ENCODE results near the gene GRB10. TPM values are rescaled to one million over a fixed set of nuclear protein-coding genes. Genes with fewer than 3 reads are reported as not detected.

GRB10 gene
- total and polyA plus RNA-seq, 2 experiments from 2014 or later, result 35.0 to 154 TPM

DNA sequence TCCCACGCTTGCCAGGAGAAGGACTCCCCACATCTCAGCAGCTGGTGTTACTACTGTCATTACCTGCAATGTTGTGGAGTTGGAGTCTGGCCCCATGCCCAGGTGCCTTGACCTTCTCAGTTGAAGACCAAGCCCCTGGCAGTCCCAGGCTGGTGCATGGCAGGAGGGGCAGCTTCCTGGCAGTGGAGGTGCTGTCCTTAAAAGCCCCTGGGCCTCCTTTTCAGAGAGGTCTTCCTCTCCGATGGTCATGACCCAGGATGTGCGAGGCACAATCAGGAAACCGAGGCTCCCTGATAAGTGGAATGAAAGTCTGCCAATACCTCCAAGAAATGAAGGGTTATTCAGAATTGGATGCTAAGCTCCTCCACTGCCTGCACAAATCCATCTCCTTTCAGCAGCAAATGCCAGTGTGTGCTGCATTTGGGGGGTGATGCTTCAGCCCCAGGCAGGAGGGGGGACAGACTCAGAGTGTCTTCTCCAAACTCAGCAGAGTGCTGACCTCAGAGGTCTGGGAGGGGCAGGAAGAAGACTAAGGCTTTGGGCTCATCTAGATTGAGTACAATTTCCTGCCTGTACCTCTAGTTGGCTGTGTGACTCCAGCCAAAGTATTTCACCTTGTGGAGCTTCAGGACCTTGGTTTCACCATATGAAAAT is 120.5 kb downstream of the GRB10 start:
- peaks cover 6% of the 10 kb centered on the region for H3K4me1 Mint-ChIP-seq
- H4K20me1 ChIP-seq (replicated peaks; ENCODE audit: insufficient read depth), result peaks cover 11% of the 10 kb centered on the region; the same call in 1 of the 2 replicates
- no peak overlapping the region for H3K27ac Mint-ChIP-seq
- H3K27ac ChIP-seq (ENCODE audit: low read depth), result no peak overlapping the region
- no peaks in the 10 kb centered on the region for H3K9me3 Mint-ChIP-seq
- no peaks in the 10 kb centered on the region for H3K4me1 ChIP-seq (ENCODE audit: insufficient read depth)
- ATAC-seq (no peak), DNase-seq (ENCODE audit: low spot score) (no peak)
- H3K36me3 Mint-ChIP-seq (ENCODE audit: low read depth), result peaks cover 33% of the 10 kb centered on the region
- H3K4me2 ChIP-seq, result no peak overlapping the region
- no peaks in the 10 kb centered on the region for H3K9me2 ChIP-seq (ENCODE audit: insufficient read depth)
- no peaks in the 10 kb centered on the region for H3K27me3 ChIP-seq (ENCODE audit: insufficient read depth)
- no peaks in the 10 kb centered on the region for H3F3A ChIP-seq (replicated peaks; ENCODE audit: low read depth)
- H3K27me3 Mint-ChIP-seq (ENCODE audit: insufficient read depth, low read depth, poor library complexity), result peaks cover 8% of the 10 kb centered on the region
- H3K4me3 Mint-ChIP-seq, result no peak overlapping the region
- TF ChIP-seq ETS1 (IDR thresholded peaks at IDR 0.05) (no peak), CREB1 (CRISPR knock-in tag; IDR thresholded peaks at IDR 0.05; ENCODE audit: low read depth) (no peak), EZH2 (IDR thresholded peaks at IDR 0.05; ENCODE audit: low read depth, unreplicated experiment) (no peak), JUNB (IDR thresholded peaks at IDR 0.05; ENCODE audit: unreplicated experiment) (no peak), ZNF331 (CRISPR knock-in tag; IDR thresholded peaks at IDR 0.05; ENCODE audit: low read depth) (no peak), EZH2phosphoT487 (IDR thresholded peaks at IDR 0.05; ENCODE audit: unreplicated experiment) (no peak), NANOG (IDR thresholded peaks at IDR 0.05; ENCODE audit: borderline replicate concordance) (no peak), STAT1 (IDR thresholded peaks at IDR 0.05; ENCODE audit: unreplicated experiment) (no peak), POLR2AphosphoS5 (IDR thresholded peaks at IDR 0.05; ENCODE audit: low read depth) (no peak), ZNF114 (CRISPR knock-in tag; IDR thresholded peaks at IDR 0.05) (no peak)
- TF ChIP-seq, protein P1, sequence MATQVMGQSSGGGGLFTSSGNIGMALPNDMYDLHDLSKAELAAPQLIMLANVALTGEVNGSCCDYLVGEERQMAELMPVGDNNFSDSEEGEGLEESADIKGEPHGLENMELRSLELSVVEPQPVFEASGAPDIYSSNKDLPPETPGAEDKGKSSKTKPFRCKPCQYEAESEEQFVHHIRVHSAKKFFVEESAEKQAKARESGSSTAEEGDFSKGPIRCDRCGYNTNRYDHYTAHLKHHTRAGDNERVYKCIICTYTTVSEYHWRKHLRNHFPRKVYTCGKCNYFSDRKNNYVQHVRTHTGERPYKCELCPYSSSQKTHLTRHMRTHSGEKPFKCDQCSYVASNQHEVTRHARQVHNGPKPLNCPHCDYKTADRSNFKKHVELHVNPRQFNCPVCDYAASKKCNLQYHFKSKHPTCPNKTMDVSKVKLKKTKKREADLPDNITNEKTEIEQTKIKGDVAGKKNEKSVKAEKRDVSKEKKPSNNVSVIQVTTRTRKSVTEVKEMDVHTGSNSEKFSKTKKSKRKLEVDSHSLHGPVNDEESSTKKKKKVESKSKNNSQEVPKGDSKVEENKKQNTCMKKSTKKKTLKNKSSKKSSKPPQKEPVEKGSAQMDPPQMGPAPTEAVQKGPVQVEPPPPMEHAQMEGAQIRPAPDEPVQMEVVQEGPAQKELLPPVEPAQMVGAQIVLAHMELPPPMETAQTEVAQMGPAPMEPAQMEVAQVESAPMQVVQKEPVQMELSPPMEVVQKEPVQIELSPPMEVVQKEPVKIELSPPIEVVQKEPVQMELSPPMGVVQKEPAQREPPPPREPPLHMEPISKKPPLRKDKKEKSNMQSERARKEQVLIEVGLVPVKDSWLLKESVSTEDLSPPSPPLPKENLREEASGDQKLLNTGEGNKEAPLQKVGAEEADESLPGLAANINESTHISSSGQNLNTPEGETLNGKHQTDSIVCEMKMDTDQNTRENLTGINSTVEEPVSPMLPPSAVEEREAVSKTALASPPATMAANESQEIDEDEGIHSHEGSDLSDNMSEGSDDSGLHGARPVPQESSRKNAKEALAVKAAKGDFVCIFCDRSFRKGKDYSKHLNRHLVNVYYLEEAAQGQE (IDR thresholded peaks at IDR 0.05; ENCODE audit: unreplicated experiment), result no peak
- TF ChIP-seq, protein P2, sequence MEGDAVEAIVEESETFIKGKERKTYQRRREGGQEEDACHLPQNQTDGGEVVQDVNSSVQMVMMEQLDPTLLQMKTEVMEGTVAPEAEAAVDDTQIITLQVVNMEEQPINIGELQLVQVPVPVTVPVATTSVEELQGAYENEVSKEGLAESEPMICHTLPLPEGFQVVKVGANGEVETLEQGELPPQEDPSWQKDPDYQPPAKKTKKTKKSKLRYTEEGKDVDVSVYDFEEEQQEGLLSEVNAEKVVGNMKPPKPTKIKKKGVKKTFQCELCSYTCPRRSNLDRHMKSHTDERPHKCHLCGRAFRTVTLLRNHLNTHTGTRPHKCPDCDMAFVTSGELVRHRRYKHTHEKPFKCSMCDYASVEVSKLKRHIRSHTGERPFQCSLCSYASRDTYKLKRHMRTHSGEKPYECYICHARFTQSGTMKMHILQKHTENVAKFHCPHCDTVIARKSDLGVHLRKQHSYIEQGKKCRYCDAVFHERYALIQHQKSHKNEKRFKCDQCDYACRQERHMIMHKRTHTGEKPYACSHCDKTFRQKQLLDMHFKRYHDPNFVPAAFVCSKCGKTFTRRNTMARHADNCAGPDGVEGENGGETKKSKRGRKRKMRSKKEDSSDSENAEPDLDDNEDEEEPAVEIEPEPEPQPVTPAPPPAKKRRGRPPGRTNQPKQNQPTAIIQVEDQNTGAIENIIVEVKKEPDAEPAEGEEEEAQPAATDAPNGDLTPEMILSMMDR (conservative IDR thresholded peaks at IDR 0.05; ENCODE audit: low read depth in 2 of 2), result no peak
- TF ChIP-seq, protein P3, sequence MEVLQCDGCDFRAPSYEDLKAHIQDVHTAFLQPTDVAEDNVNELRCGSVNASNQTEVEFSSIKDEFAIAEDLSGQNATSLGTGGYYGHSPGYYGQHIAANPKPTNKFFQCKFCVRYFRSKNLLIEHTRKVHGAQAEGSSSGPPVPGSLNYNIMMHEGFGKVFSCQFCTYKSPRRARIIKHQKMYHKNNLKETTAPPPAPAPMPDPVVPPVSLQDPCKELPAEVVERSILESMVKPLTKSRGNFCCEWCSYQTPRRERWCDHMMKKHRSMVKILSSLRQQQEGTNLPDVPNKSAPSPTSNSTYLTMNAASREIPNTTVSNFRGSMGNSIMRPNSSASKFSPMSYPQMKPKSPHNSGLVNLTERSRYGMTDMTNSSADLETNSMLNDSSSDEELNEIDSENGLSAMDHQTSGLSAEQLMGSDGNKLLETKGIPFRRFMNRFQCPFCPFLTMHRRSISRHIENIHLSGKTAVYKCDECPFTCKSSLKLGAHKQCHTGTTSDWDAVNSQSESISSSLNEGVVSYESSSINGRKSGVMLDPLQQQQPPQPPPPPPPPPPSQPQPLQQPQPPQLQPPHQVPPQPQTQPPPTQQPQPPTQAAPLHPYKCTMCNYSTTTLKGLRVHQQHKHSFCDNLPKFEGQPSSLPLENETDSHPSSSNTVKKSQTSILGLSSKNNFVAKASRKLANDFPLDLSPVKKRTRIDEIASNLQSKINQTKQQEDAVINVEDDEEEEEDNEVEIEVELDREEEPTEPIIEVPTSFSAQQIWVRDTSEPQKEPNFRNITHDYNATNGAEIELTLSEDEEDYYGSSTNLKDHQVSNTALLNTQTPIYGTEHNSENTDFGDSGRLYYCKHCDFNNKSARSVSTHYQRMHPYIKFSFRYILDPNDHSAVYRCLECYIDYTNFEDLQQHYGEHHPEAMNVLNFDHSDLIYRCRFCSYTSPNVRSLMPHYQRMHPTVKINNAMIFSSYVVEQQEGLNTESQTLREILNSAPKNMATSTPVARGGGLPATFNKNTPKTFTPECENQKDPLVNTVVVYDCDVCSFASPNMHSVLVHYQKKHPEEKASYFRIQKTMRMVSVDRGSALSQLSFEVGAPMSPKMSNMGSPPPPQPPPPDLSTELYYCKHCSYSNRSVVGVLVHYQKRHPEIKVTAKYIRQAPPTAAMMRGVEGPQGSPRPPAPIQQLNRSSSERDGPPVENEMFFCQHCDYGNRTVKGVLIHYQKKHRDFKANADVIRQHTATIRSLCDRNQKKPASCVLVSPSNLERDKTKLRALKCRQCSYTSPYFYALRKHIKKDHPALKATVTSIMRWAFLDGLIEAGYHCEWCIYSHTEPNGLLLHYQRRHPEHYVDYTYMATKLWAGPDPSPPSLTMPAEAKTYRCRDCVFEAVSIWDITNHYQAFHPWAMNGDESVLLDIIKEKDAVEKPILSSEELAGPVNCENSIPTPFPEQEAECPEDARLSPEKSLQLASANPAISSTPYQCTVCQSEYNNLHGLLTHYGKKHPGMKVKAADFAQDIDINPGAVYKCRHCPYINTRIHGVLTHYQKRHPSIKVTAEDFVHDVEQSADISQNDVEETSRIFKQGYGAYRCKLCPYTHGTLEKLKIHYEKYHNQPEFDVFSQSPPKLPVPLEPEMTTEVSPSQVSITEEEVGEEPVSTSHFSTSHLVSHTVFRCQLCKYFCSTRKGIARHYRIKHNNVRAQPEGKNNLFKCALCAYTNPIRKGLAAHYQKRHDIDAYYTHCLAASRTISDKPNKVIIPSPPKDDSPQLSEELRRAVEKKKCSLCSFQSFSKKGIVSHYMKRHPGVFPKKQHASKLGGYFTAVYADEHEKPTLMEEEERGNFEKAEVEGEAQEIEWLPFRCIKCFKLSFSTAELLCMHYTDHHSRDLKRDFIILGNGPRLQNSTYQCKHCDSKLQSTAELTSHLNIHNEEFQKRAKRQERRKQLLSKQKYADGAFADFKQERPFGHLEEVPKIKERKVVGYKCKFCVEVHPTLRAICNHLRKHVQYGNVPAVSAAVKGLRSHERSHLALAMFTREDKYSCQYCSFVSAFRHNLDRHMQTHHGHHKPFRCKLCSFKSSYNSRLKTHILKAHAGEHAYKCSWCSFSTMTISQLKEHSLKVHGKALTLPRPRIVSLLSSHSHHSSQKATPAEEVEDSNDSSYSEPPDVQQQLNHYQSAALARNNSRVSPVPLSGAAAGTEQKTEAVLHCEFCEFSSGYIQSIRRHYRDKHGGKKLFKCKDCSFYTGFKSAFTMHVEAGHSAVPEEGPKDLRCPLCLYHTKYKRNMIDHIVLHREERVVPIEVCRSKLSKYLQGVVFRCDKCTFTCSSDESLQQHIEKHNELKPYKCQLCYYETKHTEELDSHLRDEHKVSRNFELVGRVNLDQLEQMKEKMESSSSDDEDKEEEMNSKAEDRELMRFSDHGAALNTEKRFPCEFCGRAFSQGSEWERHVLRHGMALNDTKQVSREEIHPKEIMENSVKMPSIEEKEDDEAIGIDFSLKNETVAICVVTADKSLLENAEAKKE (CRISPR knock-in tag; IDR thresholded peaks at IDR 0.05), result no peak
- no peaks in the 10 kb centered on the region for H3K36me3 ChIP-seq (ENCODE audit: insufficient read depth)
- H3K4me3 ChIP-seq, result no peak overlapping the region
- H3K79me2 ChIP-seq (replicated peaks; ENCODE audit: insufficient read depth), result peaks cover 10% of the 10 kb centered on the region
- no peak overlapping the region for H2AFZ ChIP-seq

Measured in GM23338 (cell line).